ENCODE results near the gene RPIA. TPM values are rescaled to one million over a fixed set of nuclear protein-coding genes. Genes with fewer than 3 reads are reported as not detected.
"Not testable (repeated sequence)": the region's sequence is repeated elsewhere in the genome, so short reads cannot be mapped to it uniquely, and the experiment has no call there.

Gene RPIA
- polyA plus RNA-seq, 1 experiment: 10.9 TPM

- H3K27ac ChIP-seq (ENCODE audit: low read depth, low read length); DNase-seq (ENCODE audit: low read depth, low spot score); POLR2A ChIA-PET; CTCF ChIA-PET; H3K27me3 ChIP-seq (ENCODE audit: control insufficient read depth, insufficient read depth, low read length); H3K4me3 ChIP-seq (ENCODE audit: low read depth, low read length); H3K9me3 ChIP-seq (ENCODE audit: control insufficient read depth, insufficient read depth, low read length): not testable (repeated sequence)
Measured at GRCh38 chr2:88795932-88796331, 104.5 kb downstream of the RPIA start.

- H3K27me3 ChIP-seq (ENCODE audit: control insufficient read depth, insufficient read depth, low read length); DNase-seq (ENCODE audit: low read depth, low spot score); POLR2A ChIA-PET; H3K9me3 ChIP-seq (ENCODE audit: control insufficient read depth, insufficient read depth, low read length); H3K4me3 ChIP-seq (ENCODE audit: low read depth, low read length); CTCF ChIA-PET; H3K27ac ChIP-seq (ENCODE audit: low read depth, low read length): not testable (repeated sequence)
Measured at GRCh38 chr2:88796523-88796922, 105.0 kb downstream of the RPIA start.

GRCh38 chr2:88797164-88797563, 105.7 kb downstream of the RPIA start:
- H3K9me3 ChIP-seq (ENCODE audit: control insufficient read depth, insufficient read depth, low read length); H3K27me3 ChIP-seq (ENCODE audit: control insufficient read depth, insufficient read depth, low read length); H3K4me3 ChIP-seq (ENCODE audit: low read depth, low read length); CTCF ChIA-PET; DNase-seq (ENCODE audit: low read depth, low spot score); H3K27ac ChIP-seq (ENCODE audit: low read depth, low read length); POLR2A ChIA-PET: not testable (repeated sequence)

Other genes starting within 250 kb of the RPIA start
- gene FOXI3, start 239.0 kb upstream of the RPIA start, polyA plus RNA-seq (2011; rRNA removed): not detected in 2 replicates
- gene EIF2AK3, start 64.2 kb upstream of the RPIA start, polyA plus RNA-seq (2011; rRNA removed): 11.2 and 16.3 TPM in 2 replicates

All from AG04450 (cell line).